ENCODE results near the gene DSG2.

- TF ChIP-seq MAX (IDR thresholded peaks at IDR 0.05), result no peak
- no peak for TF ChIP-seq EZH2 (IDR thresholded peaks at IDR 0.05)
- TF ChIP-seq CTCF (IDR thresholded peaks at IDR 0.05 in 2 of 3, conservative IDR thresholded peaks at IDR 0.05 in 1 of 3; ENCODE audit: borderline replicate concordance in 1 of 3, insufficient read depth in 1 of 3, low read depth in 2 of 3, low read length in 2 of 3), result no peak
- no peak for TF ChIP-seq FOSL1 (IDR thresholded peaks at IDR 0.05; ENCODE audit: low read depth)
- TF ChIP-seq YY1 (IDR thresholded peaks at IDR 0.05; ENCODE audit: extremely low read depth, insufficient replicate concordance, low read depth, low read length), result no peak
- TF ChIP-seq POLR2AphosphoS5 (IDR thresholded peaks at IDR 0.05; ENCODE audit: low read depth, low read length), result no peak
- no peak for TF ChIP-seq SIN3A (IDR thresholded peaks at IDR 0.05; ENCODE audit: low read depth)
- no peak for TF ChIP-seq REST (IDR thresholded peaks at IDR 0.05; ENCODE audit: low read depth)
- TF ChIP-seq CBX3 (IDR thresholded peaks at IDR 0.05; ENCODE audit: low read depth), result no peak
These were observed 2.2 kb downstream of the DSG2 start for GRCh38 chr18:31500051-31500688.

Data from HCT116 (cell line).